Measurements from ENCODE around the gene ACTN2.
A peak's percentile ranks its signal among the peaks of the same experiment; 100 is the strongest.

ACTN2 gene

GRCh38 chr1:236734141-236734765 is 48.0 kb downstream of the ACTN2 start:
- TF ChIP-seq CTCF (IDR thresholded peaks at IDR 0.05; ENCODE audit: low read depth, low read length), result no peak
- Histone ChIP-seq H3K9me3 (no peaks in the 10 kb centered on the region), H3K4me1 (no peaks in the 10 kb centered on the region), H3K27me3 (no peaks in the 10 kb centered on the region), H3K4me3 (ENCODE audit: low read depth, low read length) (no peak overlapping the region), H3K36me3 (no peaks in the 10 kb centered on the region)
- no peak for DNase-seq

- Histone ChIP-seq H3K4me3 (ENCODE audit: low read depth, low read length) (no peak overlapping the region), H3K9me3 (no peaks in the 10 kb centered on the region), H3K27me3 (no peaks in the 10 kb centered on the region), H3K4me1 (no peaks in the 10 kb centered on the region), H3K36me3 (no peaks in the 10 kb centered on the region)
- TF ChIP-seq CTCF (IDR thresholded peaks at IDR 0.05; ENCODE audit: low read depth, low read length), result no peak
- no peak for DNase-seq
Observed at GRCh38 chr1:236736761-236737160, 50.5 kb downstream of the ACTN2 start.

- Histone ChIP-seq H3K9me3 (no peaks in the 10 kb centered on the region), H3K27me3 (no peaks in the 10 kb centered on the region), H3K36me3 (no peaks in the 10 kb centered on the region), H3K4me1 (no peaks in the 10 kb centered on the region), H3K4me3 (ENCODE audit: low read depth, low read length) (no peak overlapping the region)
- DNase-seq, result peak; percentile 24
- TF ChIP-seq CTCF (IDR thresholded peaks at IDR 0.05; ENCODE audit: low read depth, low read length), result no peak
Observed at GRCh38 chr1:236741753-236742152, 55.5 kb downstream of the ACTN2 start.

- no peak for TF ChIP-seq CTCF (IDR thresholded peaks at IDR 0.05; ENCODE audit: low read depth, low read length)
- Histone ChIP-seq H3K4me1 (no peaks in the 10 kb centered on the region), H3K4me3 (ENCODE audit: low read depth, low read length) (no peak overlapping the region), H3K27me3 (no peaks in the 10 kb centered on the region), H3K9me3 (no peaks in the 10 kb centered on the region), H3K36me3 (no peaks in the 10 kb centered on the region)
- DNase-seq, result no peak
Observed at GRCh38 chr1:236742421-236743160, 56.3 kb downstream of the ACTN2 start.

- Histone ChIP-seq H3K36me3 (no peaks in the 10 kb centered on the region), H3K4me3 (ENCODE audit: low read depth, low read length) (no peak overlapping the region), H3K27me3 (no peaks in the 10 kb centered on the region), H3K4me1 (no peaks in the 10 kb centered on the region), H3K9me3 (no peaks in the 10 kb centered on the region)
- DNase-seq, result no peak
- no peak for TF ChIP-seq CTCF (IDR thresholded peaks at IDR 0.05; ENCODE audit: low read depth, low read length)
Observed at GRCh38 chr1:236744533-236744932, 58.2 kb downstream of the ACTN2 start.

GRCh38 chr1:236746785-236747184 is 60.5 kb downstream of the ACTN2 start:
- TF ChIP-seq CTCF (IDR thresholded peaks at IDR 0.05; ENCODE audit: low read depth, low read length), result no peak

More at GRCh38 chr1:236746785-236747184, 60.5 kb downstream of the ACTN2 start:
- Histone ChIP-seq H3K27me3 (no peaks in the 10 kb centered on the region), H3K4me3 (ENCODE audit: low read depth, low read length) (no peak overlapping the region), H3K36me3 (no peaks in the 10 kb centered on the region), H3K4me1 (no peaks in the 10 kb centered on the region), H3K9me3 (no peaks in the 10 kb centered on the region)
- no peak for DNase-seq
